Posterior vena cava (tissue), 2 donors: ENCODE data around the gene MS4A2. TPM values are rescaled to one million over a fixed set of nuclear protein-coding genes. Genes with fewer than 3 reads are reported as not detected.

Experiments used
- DNase-seq: peaks from one replicate; pipeline ENCODE4 v3.0.0-alpha.2; 2020; ENCODE audit warnings: low spot score
- intact Hi-C, 2 donors: fragments of 100-400 bp; cut with DNase I; formaldehyde crosslinking; loops; one replicate each; pipeline versions ENCODE4 v1.14.1 to v1.14.2; 2022 to 2023
- total RNA-seq, 2 donors: library from RNA; stranded (reverse); fragmentation: NEBNext Ultra II Directional; extraction: Animal tissue kit (Norgen Biotek cat#: 25700); gene quantifications; one replicate each; pipeline ENCODE4 v1.2.1, GENCODE V29; 2021
- donor health status: DM: yes; HTN: yes; CAD: no.
- donor health status: DM: yes; HTN: yes; CAD: no.

Gene MS4A2
- total RNA-seq, 2 donors from 2014 or later: 1.2 to 1.4 TPM

DNA sequence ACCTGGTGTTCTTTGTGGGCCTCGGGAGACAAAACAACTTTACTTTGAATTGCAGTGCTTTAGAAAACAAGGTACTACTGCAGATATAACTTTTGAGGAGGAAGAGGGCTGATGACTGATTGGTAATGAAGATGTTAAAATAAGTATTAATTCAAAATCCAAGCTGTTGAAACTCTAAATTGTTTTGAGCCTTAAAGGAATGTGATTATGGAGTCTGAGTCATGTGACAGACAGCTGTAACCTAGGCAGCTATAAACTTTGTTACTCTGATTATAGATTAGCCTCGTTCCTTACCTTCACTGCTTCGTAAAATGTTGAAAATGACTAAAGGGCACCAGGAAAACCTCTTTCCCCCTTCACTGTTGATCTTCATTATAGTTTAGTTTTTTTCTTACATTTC lies 43.4 kb downstream of the MS4A2 start:
- intact Hi-C loops: loop anchor here in 1 of 2 donors (5.0 kb wide), 1 partner anchor 175 kb away; no protein-coding TSS in a partner anchor
- no peak for DNase-seq

- DNase-seq: no peak
- intact Hi-C loops: loop anchor here in 1 of 2 donors (5.0 kb wide), 1 partner anchor 177 kb away; no protein-coding TSS in a partner anchor
Observed at GRCh38 chr11:60133917-60134316, 45.5 kb downstream of the MS4A2 start.

GRCh38 chr11:60143768-60144167 lies 55.3 kb downstream of the MS4A2 start:
- intact Hi-C loops: no loop called here
- DNase-seq: no peak

- intact Hi-C loops: no loop called here
- DNase-seq: no peak
Observed at GRCh38 chr11:60145677-60146076, 57.2 kb downstream of the MS4A2 start.

Other genes with a start within 250 kb of the MS4A2 start
- not detected for gene CBLIF, start 243.2 kb upstream of the MS4A2 start, total RNA-seq
- not detected for gene TCN1, start 222.2 kb upstream of the MS4A2 start, total RNA-seq
- gene OOSP3, start 209.9 kb upstream of the MS4A2 start, total RNA-seq: not detected
- gene OOSP1, start 150.2 kb upstream of the MS4A2 start, total RNA-seq: not detected
- not detected for gene OOSP4A, start 124.6 kb upstream of the MS4A2 start, total RNA-seq
- gene OOSP4B, start 71.5 kb upstream of the MS4A2 start, total RNA-seq: not detected
- gene OOSP2, start 48.3 kb upstream of the MS4A2 start, total RNA-seq: not detected
- gene MS4A3, start 32.0 kb upstream of the MS4A2 start, total RNA-seq: not detected
- 100 to 1,000 TPM in 1 of 2 donors, 10 to 100 TPM in 1; 50.3 to 190 TPM for gene MS4A6A, start 94.4 kb downstream of the MS4A2 start, total RNA-seq
- gene MS4A4E, start 154.5 kb downstream of the MS4A2 start, total RNA-seq: 1 to 10 TPM; 1.3 to 7.6 TPM
- 10 to 100 TPM; 30.1 to 72.0 TPM for gene MS4A4A, start 192.0 kb downstream of the MS4A2 start, total RNA-seq
- gene MS4A6E, start 238.6 kb downstream of the MS4A2 start, total RNA-seq: not detected